ENCODE measurements around the gene ZBTB45. TPM values are rescaled to one million over a fixed set of nuclear protein-coding genes. Genes with fewer than 3 reads are reported as not detected.

The ZBTB45 gene
- total RNA-seq, 2 experiments from 2014 or later, result 10.7 to 14.7 TPM

DNA sequence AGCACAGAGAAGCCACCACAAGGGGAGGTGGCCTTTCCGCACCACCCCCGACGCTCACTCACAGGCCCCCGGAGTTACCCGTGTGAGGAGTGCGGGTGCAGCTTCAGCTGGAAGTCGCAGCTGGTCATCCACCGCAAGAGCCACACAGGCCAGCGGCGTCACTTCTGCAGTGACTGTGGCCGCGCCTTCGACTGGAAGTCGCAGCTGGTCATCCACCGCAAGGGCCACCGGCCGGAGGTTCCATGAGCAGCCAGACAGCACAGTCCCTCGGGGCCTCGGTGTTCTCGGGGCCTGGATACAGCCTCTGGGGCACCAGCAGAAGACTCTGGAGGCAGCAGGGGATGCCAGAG is 39.2 kb downstream of the ZBTB45 start:
- no TSS peak for BruUV-seq (replicated peaks)
- H3K4me3 ChIP-seq (ENCODE audit: low read depth, low read length, poor library complexity, severe bottlenecking), result no peak overlapping the region
- H3K36me3 ChIP-seq (ENCODE audit: insufficient read depth, low read length), result no peaks in the 10 kb centered on the region
- no peaks in the 10 kb centered on the region for H3K9me2 ChIP-seq (ENCODE audit: insufficient read depth, low read length)
- no peak overlapping the region for H3K4me2 ChIP-seq (ENCODE audit: low read length)
- ChIA-PET CTCF (ENCODE audit: unreplicated experiment) (no interaction called here), POLR2A (no interaction called here)
- H3K27ac ChIP-seq (ENCODE audit: low read depth, low read length, poor library complexity, severe bottlenecking), result no peak overlapping the region
- H3K4me1 ChIP-seq (ENCODE audit: insufficient read depth, low read length, poor library complexity, severe bottlenecking), result peaks cover 11% of the 10 kb centered on the region
- no peak for DNase-seq (ENCODE audit: low spot score)
- TF ChIP-seq EZH2phosphoT487 (IDR thresholded peaks at IDR 0.05; ENCODE audit: borderline replicate concordance, low read depth, low read length), result no peak
- TF ChIP-seq, protein P1, sequence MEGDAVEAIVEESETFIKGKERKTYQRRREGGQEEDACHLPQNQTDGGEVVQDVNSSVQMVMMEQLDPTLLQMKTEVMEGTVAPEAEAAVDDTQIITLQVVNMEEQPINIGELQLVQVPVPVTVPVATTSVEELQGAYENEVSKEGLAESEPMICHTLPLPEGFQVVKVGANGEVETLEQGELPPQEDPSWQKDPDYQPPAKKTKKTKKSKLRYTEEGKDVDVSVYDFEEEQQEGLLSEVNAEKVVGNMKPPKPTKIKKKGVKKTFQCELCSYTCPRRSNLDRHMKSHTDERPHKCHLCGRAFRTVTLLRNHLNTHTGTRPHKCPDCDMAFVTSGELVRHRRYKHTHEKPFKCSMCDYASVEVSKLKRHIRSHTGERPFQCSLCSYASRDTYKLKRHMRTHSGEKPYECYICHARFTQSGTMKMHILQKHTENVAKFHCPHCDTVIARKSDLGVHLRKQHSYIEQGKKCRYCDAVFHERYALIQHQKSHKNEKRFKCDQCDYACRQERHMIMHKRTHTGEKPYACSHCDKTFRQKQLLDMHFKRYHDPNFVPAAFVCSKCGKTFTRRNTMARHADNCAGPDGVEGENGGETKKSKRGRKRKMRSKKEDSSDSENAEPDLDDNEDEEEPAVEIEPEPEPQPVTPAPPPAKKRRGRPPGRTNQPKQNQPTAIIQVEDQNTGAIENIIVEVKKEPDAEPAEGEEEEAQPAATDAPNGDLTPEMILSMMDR (conservative IDR thresholded peaks at IDR 0.05; ENCODE audit: low read length), result no peak
- no peaks in the 10 kb centered on the region for H3K9me3 ChIP-seq (ENCODE audit: low read length)
- no peak overlapping the region for H2AFZ ChIP-seq (ENCODE audit: low read length)
- H3K79me2 ChIP-seq (ENCODE audit: insufficient read depth, low read depth, low read length), result no peaks in the 10 kb centered on the region
- H4K20me1 ChIP-seq (ENCODE audit: insufficient read depth, low read length), result no peaks in the 10 kb centered on the region
- intact Hi-C loops (cut with micrococcal nuclease; ENCODE audit: unreplicated experiment), result no loop called here

DNA sequence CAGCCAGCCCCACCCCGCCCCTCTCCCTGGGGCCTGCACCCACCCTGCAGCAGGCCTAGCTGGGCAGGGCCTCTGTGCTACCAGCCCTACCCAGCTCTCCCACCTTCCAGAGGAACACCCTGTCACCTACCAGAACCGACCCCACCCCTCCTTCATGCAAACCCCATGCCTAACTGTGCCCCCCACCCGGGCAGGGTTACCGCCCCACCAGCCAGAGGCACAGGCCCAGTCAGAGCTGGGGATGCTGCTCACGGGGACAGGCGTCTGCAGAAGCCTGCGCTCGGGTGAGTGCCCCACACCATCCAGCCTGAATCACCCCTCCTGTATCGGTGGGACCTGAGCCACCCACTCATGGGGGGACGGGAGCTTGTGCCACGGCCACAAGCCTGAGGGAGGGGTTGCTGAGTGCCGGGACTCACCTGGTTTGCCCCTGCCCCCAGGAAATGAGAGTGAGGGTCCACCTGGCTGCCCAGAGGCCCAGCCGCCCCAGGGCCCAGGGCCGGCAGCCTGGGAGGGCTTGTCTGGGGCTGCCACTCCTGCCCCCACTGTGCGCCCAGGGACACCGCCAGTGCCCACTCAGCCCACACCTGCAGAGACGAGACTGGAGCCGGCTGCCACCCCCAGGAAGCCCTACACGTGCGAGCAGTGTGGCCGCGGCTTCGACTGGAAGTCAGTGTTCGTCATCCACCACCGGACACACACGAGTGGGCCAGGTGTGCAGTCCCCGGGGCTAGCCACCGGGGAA is 39.7 kb downstream of the ZBTB45 start:
- no peaks in the 10 kb centered on the region for H3K36me3 ChIP-seq (ENCODE audit: insufficient read depth, low read length)
- H3K4me2 ChIP-seq (ENCODE audit: low read length), result no peak overlapping the region
- no peak for TF ChIP-seq EZH2phosphoT487 (IDR thresholded peaks at IDR 0.05; ENCODE audit: borderline replicate concordance, low read depth, low read length)
- TF ChIP-seq, protein P1 (conservative IDR thresholded peaks at IDR 0.05; ENCODE audit: low read length), result no peak
- H4K20me1 ChIP-seq (ENCODE audit: insufficient read depth, low read length), result no peaks in the 10 kb centered on the region
- no TSS peak for BruUV-seq (replicated peaks)
- CTCF ChIA-PET (ENCODE audit: unreplicated experiment), result interaction anchor here (0.7 kb wide), 1 partner anchor 134 kb away, joined by 6 read pairs; no protein-coding TSS in a partner anchor
- no peaks in the 10 kb centered on the region for H3K79me2 ChIP-seq (ENCODE audit: insufficient read depth, low read depth, low read length)
- no peaks in the 10 kb centered on the region for H3K9me2 ChIP-seq (ENCODE audit: insufficient read depth, low read length)
- H3K27ac ChIP-seq (ENCODE audit: low read depth, low read length, poor library complexity, severe bottlenecking), result no peak overlapping the region
- H3K9me3 ChIP-seq (ENCODE audit: low read length), result no peaks in the 10 kb centered on the region
- H3K4me1 ChIP-seq (ENCODE audit: insufficient read depth, low read length, poor library complexity, severe bottlenecking), result peaks cover 16% of the 10 kb centered on the region
- POLR2A ChIA-PET, result no interaction called here
- no peak overlapping the region for H2AFZ ChIP-seq (ENCODE audit: low read length)
- no peak overlapping the region for H3K4me3 ChIP-seq (ENCODE audit: low read depth, low read length, poor library complexity, severe bottlenecking)
- DNase-seq (ENCODE audit: low spot score), result no peak
- intact Hi-C loops (cut with micrococcal nuclease; ENCODE audit: unreplicated experiment), result loop anchor here (5.0 kb wide), 1 partner anchor 133 kb away; no protein-coding TSS in a partner anchor

DNA sequence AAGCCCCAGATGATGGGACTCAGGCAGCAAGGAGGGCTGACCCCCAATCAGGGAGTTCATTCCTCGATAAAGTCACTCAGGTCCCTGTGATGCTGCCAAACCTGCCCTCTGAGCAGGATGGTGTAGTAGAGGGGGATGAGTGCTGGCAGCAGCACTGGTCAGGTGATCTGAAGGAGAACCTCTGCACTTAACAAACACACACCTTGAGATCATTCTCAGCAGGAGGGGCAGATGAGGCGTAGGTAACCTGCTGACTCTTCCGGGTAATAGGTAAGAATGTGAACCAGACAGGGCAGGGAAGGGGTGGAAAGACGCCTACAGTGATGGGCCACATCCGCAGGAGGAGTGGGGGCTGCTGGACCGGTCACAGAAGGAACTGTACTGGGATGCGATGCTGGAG is 40.3 kb downstream of the ZBTB45 start:
- H3K27ac ChIP-seq (ENCODE audit: low read depth, low read length, poor library complexity, severe bottlenecking), result no peak overlapping the region
- TF ChIP-seq, protein P1 (conservative IDR thresholded peaks at IDR 0.05; ENCODE audit: low read length), result no peak
- TF ChIP-seq EZH2phosphoT487 (IDR thresholded peaks at IDR 0.05; ENCODE audit: borderline replicate concordance, low read depth, low read length), result no peak
- H3K9me3 ChIP-seq (ENCODE audit: low read length), result no peaks in the 10 kb centered on the region
- H3K4me1 ChIP-seq (ENCODE audit: insufficient read depth, low read length, poor library complexity, severe bottlenecking), result peaks cover 20% of the 10 kb centered on the region
- no TSS peak for BruUV-seq (replicated peaks)
- H3K9me2 ChIP-seq (ENCODE audit: insufficient read depth, low read length), result no peaks in the 10 kb centered on the region
- no peak overlapping the region for H3K4me2 ChIP-seq (ENCODE audit: low read length)
- no peaks in the 10 kb centered on the region for H3K79me2 ChIP-seq (ENCODE audit: insufficient read depth, low read depth, low read length)
- ChIA-PET POLR2A (no interaction called here), CTCF (ENCODE audit: unreplicated experiment) (no interaction called here)
- no peaks in the 10 kb centered on the region for H3K36me3 ChIP-seq (ENCODE audit: insufficient read depth, low read length)
- no peak for DNase-seq (ENCODE audit: low spot score)
- no peak overlapping the region for H2AFZ ChIP-seq (ENCODE audit: low read length)
- no peak overlapping the region for H3K4me3 ChIP-seq (ENCODE audit: low read depth, low read length, poor library complexity, severe bottlenecking)
- intact Hi-C loops (cut with micrococcal nuclease; ENCODE audit: unreplicated experiment), result loop anchor here (5.0 kb wide), 1 partner anchor 132 kb away; no protein-coding TSS in a partner anchor
- no peaks in the 10 kb centered on the region for H4K20me1 ChIP-seq (ENCODE audit: insufficient read depth, low read length)
